H9 (cell line): Measurements from ENCODE around the gene RTP4. TPM values are rescaled to one million over a fixed set of nuclear protein-coding genes. Genes with fewer than 3 reads are reported as not detected.

Experiments
- total RNA-seq: library from RNA; stranded (reverse); gene quantifications from 2 replicates; pipeline ENCODE4 v1.2.1, GENCODE V29; 2021

The RTP4 gene
- total RNA-seq, 1 experiment from 2014 or later: not detected

Other genes with a start within 250 kb of the RTP4 start
- 70.8 and 71.7 TPM in 2 replicates for gene RPL39L, start 228.9 kb upstream of the RTP4 start, total RNA-seq
- gene RTP1, start 170.9 kb upstream of the RTP4 start, total RNA-seq: 6.6 and 7.5 TPM in 2 replicates
- gene MASP1, start 76.6 kb upstream of the RTP4 start, total RNA-seq: 1.0 and 1.1 TPM in 2 replicates